ENCODE data around the gene MAFG. TPM values are rescaled to one million over a fixed set of nuclear protein-coding genes. Genes with fewer than 3 reads are reported as not detected.

The MAFG gene
- polyA plus RNA-seq, 1 of the 3 experiments (the other 2 are of a cell fraction) = 38.7 TPM

DNA sequence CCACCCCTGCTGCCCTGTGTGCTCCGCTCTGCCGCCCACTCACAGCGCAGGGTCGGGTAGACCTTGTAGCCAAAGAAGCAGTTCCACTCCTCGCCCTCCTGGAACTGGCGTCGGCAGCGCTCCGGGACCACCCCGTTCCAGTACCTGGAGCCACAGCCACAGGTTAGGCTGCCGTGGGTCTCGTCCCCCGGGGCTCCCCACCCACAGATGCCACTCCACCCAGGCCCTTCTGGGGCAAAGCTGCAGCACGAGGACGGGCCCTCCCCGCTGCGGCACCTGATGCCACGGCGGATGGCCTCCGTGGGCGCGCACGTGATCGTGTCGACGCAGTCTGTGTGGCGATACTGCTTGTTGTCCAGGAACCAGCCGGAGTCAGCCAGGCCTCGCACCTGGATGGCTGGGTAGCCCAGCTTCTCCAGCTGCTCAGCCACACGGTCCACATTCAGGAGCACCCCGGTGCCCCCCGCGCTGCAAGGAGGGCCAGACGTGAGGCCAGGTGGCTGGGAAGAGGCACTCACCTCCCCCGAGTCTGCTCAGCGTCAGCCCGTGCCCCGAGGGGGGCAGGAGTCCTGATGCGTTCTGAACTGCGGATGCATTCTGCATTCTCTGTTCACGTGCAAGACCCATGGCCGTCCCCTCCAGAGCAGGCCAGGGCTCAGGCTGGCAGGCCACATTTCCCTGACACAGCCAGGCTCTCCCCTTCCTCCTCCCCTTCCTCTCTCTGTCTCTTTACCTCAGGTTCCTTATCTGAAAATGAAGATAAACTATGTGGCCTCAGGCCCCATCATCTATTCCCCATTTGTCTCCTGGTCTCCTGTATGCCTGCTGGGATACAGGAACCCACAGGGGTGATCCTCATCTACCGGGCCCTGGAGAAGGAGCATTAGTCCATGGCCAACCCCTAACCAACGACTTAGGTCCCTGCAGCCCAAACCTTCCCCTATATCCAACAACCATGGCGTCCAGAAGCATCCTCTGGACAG is 29.4 kb upstream of the MAFG start:
- Histone ChIP-seq H2AFZ (ENCODE audit: low read depth) (no peak overlapping the region), H4K20me1 (ENCODE audit: insufficient read depth) (no peaks in the 10 kb centered on the region), H3K9ac (no peak overlapping the region), H3K79me2 (ENCODE audit: insufficient read depth) (no peaks in the 10 kb centered on the region), H3K4me3 (ENCODE audit: low read depth in 2 of 2, low read length in 1 of 2) (no peak overlapping the region), H3K9me2 (no peaks in the 10 kb centered on the region), H3K4me1 (ENCODE audit: control insufficient read depth in 1 of 2, insufficient read depth in 2 of 2, low read depth in 1 of 2, low read length in 1 of 2) (peaks cover 0 to 25% of the 10 kb centered on the region in 2 experiments; a peak in 1 of 4 replicates), H3K27ac (ENCODE audit: low read depth in 2 of 2, low read length in 1 of 2) (peak overlapping the region in 1 of 2 experiments; percentile 23; a peak in 1 of 4 replicates), H3K4me2 (no peak overlapping the region), H3F3A (replicated peaks; ENCODE audit: insufficient read depth) (no peaks in the 10 kb centered on the region), H3K9me3 (no peaks in the 10 kb centered on the region), H3K27me3 (ENCODE audit: insufficient read depth) (peaks cover 13% of the 10 kb centered on the region), H3K36me3 (replicated peaks in 1 of 2; ENCODE audit: control insufficient read depth in 1 of 2, insufficient read depth in 2 of 2, low read length in 1 of 2) (no peaks in the 10 kb centered on the region)
- CTCF ChIA-PET = interaction anchor here (1.1 to 12.4 kb wide), 3 partner anchors 60 to 73 kb away, joined by 4 to 168 read pairs (median 5); partner anchors contain the start of genes CENPX and LRRC45
- TF ChIP-seq CHD2 (IDR thresholded peaks at IDR 0.05; ENCODE audit: low read length, partially characterized antibody) (no peak), TEAD4 (IDR thresholded peaks at IDR 0.05; ENCODE audit: borderline replicate concordance, insufficient read depth) (no peak), GATA2 (CRISPR knock-in tag; IDR thresholded peaks at IDR 0.05) (no peak), JUND (IDR thresholded peaks at IDR 0.05) (no peak), MEF2A (IDR thresholded peaks at IDR 0.05; ENCODE audit: borderline replicate concordance, low read depth) (no peak), RFX5 (IDR thresholded peaks at IDR 0.05; ENCODE audit: low read length) (no peak), FOSL2 (IDR thresholded peaks at IDR 0.05; ENCODE audit: borderline replicate concordance, low read depth) (no peak), SIN3A (IDR thresholded peaks at IDR 0.05; ENCODE audit: borderline replicate concordance, low read depth, low read length) (no peak), MXI1 (IDR thresholded peaks at IDR 0.05; ENCODE audit: low read depth, low read length) (no peak), YY1 (IDR thresholded peaks at IDR 0.05; ENCODE audit: low read depth) (no peak), RAD21 (IDR thresholded peaks at IDR 0.05; ENCODE audit: low read length) (no peak)
- TF ChIP-seq, protein P1, sequence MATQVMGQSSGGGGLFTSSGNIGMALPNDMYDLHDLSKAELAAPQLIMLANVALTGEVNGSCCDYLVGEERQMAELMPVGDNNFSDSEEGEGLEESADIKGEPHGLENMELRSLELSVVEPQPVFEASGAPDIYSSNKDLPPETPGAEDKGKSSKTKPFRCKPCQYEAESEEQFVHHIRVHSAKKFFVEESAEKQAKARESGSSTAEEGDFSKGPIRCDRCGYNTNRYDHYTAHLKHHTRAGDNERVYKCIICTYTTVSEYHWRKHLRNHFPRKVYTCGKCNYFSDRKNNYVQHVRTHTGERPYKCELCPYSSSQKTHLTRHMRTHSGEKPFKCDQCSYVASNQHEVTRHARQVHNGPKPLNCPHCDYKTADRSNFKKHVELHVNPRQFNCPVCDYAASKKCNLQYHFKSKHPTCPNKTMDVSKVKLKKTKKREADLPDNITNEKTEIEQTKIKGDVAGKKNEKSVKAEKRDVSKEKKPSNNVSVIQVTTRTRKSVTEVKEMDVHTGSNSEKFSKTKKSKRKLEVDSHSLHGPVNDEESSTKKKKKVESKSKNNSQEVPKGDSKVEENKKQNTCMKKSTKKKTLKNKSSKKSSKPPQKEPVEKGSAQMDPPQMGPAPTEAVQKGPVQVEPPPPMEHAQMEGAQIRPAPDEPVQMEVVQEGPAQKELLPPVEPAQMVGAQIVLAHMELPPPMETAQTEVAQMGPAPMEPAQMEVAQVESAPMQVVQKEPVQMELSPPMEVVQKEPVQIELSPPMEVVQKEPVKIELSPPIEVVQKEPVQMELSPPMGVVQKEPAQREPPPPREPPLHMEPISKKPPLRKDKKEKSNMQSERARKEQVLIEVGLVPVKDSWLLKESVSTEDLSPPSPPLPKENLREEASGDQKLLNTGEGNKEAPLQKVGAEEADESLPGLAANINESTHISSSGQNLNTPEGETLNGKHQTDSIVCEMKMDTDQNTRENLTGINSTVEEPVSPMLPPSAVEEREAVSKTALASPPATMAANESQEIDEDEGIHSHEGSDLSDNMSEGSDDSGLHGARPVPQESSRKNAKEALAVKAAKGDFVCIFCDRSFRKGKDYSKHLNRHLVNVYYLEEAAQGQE (IDR thresholded peaks at IDR 0.05; ENCODE audit: low read depth, low read length) = no peak
- TF ChIP-seq, protein P2, sequence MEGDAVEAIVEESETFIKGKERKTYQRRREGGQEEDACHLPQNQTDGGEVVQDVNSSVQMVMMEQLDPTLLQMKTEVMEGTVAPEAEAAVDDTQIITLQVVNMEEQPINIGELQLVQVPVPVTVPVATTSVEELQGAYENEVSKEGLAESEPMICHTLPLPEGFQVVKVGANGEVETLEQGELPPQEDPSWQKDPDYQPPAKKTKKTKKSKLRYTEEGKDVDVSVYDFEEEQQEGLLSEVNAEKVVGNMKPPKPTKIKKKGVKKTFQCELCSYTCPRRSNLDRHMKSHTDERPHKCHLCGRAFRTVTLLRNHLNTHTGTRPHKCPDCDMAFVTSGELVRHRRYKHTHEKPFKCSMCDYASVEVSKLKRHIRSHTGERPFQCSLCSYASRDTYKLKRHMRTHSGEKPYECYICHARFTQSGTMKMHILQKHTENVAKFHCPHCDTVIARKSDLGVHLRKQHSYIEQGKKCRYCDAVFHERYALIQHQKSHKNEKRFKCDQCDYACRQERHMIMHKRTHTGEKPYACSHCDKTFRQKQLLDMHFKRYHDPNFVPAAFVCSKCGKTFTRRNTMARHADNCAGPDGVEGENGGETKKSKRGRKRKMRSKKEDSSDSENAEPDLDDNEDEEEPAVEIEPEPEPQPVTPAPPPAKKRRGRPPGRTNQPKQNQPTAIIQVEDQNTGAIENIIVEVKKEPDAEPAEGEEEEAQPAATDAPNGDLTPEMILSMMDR (IDR thresholded peaks at IDR 0.05) = no peak
- POLR2A ChIA-PET = interaction anchor here (0.6 kb wide), 1 partner anchor 26 kb away, joined by 3 read pairs; no protein-coding TSS in a partner anchor
- WGBS (ENCODE audit: low lambda C conversion rate) = 85% methylated on average over 45 of the region's 45 CpGs
- peak; percentile 67 for DNase-seq
